HG02884 (cell line): ENCODE data around the gene XRCC1.

Experiments used
- ATAC-seq: cut with Tn5 transposase; IDR thresholded peaks from one replicate; pipeline ENCODE4 v1.9.1; 2021; ENCODE audit warnings: mild to moderate bottlenecking, moderate library complexity; ENCODE audit not compliant: unreplicated experiment

XRCC1 gene

DNA sequence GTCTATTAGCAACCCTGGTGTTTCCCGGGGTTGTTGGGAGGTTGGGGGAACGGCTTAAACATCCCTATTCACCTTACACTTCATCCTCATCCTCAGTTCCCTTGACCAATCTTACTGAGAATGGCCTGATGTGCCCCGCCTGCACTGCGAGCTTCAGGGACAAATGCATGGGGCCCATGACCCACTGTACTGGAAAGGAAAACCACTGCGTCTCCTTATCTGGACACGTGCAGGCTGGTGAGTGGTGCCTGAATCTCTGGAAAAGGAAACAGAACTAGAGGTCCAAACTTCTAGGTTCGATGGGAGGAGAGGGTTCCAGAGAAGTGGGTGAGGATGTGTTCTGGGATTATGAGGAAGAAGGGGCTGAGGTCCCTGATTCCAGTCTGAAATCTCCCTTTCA, 6.1 kb upstream of the XRCC1 start:
- ATAC-seq, result no peak

DNA sequence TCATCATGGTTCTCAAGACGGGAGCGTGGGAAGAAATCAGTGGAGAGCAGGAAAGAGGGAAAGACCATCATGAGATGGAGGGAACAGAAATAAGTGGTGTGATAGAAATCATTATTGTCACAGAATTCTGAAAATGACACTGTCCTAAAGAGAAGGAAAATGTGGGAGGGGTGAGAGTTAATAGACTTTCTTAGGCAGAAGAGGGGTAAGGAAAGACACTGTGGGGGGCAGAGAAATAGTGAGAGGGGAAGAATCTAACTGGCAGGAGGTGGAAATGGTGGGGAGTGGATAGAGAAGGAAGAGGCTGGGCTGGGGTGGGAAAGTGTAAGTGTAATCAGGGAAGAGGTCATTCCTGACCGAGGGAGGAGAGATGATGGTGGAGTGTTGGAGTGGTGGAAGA, 3.5 kb upstream of the XRCC1 start:
- ATAC-seq, result no peak

DNA sequence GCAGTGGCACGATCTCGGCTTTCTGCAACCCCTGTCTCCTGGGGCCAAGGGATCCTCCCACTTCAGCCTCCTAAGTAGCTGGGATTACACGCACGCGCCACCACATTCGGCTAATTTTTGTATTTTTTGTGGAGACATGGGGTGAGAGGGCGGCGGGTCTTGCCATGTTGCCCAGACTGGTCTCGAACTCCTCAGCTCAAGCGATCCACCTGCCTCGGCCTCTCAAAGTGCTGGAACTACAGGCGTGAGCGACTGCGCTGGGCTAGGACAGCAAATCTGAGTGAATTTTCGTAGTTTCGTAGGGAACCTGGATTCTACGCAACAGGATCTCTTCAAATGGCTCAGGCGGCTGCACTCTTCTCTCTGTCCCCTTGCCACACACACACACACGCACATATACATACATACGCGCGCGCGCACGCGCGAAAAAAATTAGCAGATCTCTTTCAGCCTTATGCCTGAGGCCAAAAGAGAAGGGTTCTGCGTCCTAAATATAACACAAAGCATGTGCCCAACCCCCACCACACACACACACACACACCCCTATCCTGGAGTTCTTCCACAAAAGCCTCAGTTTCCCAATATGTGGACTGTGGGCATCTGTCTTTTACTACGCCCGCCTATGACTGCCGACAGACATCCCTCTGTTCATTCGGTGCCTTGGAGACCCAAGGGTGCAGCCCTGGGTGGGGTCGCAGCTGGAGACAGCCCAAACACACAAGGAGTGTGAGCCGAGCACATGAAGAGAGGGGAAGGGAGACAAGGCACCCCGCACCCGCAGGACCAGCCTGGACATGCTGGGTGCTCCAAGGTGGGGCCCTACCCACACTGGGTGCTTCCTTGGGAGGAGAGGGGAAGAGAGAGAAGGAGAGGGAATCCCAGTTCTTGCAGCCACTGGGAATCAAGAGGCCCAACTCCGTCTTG, 890 bp upstream of the XRCC1 start:
- ATAC-seq, result no peak

DNA sequence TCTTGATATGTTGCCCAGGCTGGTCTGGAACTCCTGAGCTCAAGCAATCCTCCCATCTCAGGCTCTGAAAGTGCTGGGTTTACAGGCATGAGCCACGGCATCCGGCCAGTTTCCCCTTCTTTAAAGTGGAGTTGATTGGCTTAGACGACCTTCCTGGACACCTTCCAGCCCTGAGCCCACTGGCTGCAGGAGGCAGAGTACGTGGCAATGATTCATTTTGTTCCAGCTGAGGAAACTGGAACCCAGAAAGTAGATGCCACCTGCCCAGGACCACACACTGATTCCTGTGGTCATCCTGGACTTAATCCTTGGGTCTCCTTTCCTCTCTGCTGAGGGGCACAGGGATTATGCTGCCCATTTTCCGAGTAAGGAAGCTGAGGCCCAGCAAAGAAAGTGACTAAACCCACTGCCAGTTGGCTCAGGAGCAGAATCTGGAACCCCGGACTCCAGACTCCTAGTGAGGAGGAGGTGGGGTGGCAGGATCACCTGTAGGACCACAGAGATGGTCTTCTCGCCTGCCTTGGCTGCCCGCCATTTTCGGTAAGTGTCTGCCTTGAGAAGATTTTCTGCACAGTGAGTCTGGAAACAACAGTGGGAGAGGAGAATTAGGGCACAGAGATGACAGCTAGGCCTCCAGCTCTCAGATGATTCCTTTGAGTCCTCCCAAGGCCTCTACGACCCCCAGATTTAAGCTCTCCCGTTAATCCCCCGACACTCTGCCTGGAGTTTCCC, 737 bp downstream of the XRCC1 start:
- no peak for ATAC-seq

DNA sequence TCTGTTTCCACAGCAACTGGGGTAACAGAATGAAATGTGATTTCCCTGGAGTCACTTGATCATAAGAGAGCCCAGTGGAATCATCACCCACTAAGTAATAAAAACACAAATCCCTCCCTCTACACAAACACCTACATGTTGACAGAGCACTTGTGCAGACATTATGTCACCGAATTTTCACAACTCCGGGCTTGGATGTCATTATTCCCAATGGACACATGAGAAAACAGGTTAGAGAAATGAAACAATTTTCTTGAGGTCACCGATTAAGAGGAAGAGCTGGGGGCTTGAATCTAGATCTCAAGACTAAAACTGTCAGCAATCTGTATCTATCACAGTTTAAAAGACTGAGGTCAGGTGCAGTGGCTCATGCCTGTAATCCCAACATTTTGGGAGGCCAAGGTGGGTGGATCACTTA, 3.1 kb downstream of the XRCC1 start:
- no peak for ATAC-seq

DNA sequence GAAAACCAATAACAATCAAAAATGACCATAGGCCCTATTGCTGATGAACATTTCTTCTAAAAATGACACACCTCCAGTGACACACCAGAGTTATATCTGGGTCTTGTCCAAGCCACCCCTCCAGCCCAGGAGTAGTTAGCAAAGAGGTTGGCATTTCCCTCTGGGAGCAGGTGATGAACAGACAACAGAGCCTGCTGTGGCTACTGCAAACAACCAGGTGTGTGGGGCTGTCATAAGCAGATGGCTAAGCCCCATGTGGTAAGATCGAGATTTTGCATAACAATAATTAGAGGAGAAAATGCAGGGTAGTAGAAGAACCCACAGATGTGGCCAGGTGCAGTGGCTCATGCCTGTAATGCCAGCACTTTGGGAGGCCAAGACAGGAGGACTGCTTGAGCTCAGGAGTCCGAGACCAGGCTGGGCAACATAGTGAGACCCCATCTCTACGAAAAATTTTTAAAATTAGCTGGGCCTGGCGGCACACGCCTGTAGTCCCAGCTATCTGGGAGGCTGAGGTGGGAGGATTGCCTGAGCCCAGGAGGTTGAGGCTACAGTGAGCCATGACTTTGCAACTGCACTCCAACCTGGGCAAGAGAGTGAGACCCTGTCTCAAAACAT, 5.0 kb downstream of the XRCC1 start:
- no peak for ATAC-seq

DNA sequence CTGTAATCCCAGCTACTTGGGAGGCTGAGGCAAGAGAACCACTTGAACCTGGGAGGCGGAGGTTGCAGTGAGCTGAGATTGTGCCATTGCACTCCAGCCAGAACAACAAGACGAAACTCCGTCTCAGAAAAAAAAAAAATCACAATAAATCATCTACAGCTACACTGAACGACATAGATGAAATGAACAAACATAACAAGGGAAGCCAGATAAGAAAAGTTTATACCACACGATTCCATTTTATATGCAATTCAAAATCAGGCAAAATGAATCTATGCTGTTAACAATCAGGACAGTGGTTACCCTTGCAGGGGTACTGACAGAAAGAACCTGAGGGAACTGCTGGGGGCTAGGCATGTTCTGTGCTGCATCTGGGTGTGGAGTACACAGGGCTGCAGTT, 5.7 kb downstream of the XRCC1 start:
- no peak for ATAC-seq

DNA sequence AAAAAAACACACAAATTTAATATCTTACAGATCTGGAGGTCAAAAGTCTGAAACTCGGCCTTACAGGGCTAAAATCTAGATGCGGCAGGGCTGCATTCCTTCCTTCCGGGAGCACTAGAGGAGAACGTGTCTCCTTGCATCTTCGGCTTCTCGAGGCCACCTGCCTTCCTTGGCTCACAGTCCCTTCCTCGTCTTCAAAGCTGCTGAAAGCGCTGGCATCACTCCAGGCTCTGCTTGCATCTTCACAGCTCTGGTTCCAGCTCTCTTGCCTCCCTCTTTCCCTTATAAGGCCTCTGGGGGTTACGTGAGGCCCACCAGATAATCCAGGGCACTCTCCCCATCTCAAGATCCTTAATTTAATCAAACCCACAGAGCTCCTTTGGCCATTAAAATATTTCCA, 10.5 kb downstream of the XRCC1 start:
- ATAC-seq, result no peak

DNA sequence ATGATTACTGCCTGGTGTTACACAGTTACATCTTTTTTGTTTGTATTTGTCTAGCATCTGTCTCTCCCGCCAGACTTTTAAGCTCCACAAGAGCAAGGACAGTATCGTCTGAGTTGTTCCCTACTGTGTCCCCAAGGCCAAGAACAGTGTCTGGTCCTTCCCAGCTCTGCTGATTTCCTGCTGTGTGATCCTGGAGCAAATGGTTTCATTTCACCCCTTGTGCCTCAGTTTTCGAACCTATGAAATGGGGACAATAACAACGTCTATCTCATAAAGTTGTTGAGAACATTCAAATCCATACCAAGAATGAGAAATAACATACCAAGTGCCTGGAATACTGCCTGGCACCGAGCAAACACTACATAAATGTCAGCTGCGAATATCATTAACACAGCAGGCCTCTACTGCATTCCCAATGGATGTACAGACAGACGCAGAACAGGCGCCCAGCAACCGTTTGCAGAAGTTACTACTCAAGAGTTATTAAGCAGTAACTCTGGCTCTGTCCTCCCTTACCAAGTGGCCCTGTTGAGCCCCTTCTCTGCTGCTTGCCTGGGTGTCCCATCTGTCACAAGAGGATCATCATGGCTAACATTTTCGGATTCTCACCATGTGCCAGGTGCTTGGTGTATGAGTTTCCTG, 11.4 kb downstream of the XRCC1 start:
- no peak for ATAC-seq

DNA sequence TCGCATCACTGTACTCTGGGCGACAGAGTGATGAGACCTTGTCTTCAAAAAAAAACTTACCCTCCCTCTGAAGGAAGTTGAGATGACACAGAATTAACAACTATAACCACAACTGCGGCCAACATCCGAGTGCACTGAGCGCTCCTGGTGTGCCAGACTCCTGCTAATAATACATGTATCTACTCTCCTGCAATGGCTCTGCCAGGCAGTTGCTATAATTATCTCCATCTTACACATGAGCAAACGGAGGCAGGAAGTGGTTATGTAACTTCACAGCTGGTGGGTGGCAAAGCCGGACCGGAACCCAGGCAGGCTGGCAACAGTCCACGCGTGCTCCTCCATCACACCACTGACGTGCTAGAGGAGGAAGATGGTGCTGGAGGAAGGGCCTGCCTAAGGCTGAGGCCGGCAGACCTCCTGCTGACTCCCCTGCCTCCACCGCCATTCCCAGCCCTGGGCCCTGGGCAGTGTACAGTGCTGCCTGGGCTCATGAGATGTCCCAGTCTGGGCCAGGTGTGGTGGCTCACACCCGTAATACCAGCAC, 12.6 kb downstream of the XRCC1 start:
- ATAC-seq, result peak; percentile 52

DNA sequence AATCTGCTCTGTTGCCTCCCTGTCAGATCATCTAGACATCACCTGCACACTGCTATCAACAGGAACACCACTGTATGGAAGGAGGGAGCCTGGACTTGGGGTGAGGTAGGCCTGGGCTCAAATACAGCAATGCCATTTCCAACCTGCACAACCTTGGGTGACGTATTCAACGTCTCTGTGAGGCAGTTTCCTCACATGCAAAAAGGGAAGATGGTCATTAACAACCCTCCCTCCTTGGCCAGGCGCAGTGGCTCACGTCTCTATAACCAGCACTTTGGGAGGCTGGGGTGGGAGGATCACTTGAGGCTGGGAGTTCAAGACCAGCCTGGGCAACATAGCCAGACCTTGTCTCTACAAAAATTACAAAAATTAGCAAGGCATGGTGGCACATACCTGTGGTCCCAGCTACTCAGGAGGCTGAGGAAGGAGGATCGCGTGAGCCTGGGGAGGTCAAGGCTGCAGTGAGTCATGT, 13.1 kb downstream of the XRCC1 start:
- ATAC-seq, result no peak

DNA sequence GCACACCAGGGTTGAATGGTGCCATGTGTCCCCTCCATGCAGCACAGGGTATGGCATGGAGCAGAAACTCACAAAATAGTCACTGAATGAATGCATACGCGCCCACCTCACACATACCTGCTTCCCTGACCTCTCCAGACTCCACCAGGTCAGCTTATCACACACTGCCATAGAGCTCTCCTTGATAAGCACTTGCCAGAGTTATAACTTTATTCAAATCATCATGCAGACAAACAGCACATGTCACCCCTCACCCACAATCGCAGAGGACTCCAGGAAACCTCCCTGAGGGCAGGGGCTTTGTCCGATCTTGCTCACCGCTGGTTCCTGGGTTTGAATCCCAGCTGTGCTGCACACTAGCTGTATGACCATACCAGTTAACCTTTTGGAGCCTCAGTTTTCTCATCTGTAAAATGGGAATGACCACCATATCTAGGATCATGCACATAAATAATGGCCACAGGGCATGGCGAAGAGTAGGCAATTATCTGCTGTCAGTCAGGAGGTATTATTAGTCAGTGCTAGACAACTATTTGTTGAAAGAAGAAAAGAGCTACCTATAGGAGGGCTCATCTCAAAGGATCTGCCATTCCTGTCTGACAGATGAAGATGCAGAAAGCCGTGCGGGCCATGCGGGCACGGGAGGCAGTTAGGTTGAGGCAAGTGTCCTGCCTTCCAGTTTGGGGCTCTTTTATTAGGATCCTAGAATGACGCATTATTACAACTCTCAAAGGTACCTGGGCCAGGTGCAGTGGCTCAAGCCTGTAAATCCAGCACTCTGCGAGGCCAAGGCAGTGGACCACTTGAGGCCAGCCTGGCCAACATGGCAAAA, 14.0 kb downstream of the XRCC1 start:
- ATAC-seq, result no peak

DNA sequence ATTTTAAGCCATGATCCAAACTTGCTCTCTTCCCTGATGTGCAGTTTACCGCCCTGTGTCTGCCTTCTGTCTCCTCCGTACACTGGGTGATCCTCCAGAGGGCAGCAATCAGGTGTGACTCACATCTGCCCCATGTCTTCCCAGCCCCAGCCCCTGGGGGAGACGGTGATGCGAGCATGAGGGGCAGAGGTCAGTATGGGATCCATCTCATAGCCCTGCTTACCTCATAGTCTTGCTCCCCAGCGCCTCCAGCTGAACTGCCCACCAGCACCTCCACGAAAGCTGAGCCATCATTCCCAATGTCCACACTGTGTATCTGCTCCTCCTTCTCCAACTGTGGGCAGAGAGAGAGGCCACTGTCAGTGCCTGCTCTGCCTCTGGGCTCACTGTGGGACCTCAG, 14.6 kb downstream of the XRCC1 start:
- ATAC-seq, result no peak

DNA sequence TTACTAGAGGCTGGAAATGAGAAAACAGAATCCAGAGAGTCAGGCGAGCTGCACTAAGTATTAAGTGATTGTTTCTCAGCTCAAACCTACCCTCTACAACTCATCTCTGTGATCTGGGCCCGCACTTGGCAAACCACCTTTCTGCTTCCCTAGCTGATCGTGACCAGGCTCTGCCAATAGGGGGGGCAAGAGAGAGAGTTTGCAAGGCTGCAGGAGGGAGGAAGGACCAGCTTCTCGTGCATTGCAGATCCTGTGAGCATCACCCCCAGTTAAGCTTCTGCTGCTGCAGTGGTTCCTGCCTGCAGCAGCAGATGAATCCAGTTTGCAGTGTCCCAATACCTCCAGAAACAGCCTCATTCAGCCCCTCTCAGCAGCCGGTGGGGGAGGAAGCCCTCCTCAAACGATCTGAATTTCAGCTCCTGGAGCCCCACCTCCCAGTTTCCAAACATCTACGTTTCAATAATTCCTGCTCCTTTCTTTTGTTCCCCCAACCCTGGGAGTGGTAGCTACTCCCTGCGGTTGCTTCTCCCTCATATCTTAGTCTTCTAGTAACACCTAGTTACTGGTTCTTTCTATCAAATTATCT, 20.0 kb downstream of the XRCC1 start:
- ATAC-seq, result no peak

DNA sequence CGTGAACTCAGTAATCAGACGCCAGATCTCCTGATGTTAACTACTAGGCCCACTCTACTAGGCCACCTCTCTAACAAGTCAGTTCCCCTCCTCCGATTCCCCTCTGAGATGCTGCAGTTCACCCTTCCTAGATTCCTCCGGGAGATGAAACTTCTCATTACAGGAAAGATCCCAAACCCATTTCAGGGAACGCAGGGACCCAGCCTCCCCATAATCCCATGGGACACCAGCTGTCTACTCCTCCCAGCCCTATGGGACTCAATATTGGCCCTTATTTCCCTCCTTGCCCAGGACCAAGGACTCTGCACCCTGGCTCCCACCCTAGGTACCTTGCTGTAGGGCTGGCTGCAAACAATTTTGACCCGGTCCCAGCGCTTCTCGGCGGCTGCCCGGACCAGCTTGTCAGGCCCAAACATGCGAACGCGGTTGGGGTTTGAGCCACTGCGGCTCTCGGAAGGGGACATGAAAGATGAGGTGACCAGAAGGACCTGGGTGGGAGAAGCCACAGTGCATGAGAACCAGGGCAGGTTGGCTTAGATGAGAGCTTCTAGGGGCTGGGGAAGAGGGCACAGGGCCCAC, 20.9 kb downstream of the XRCC1 start:
- no peak for ATAC-seq

DNA sequence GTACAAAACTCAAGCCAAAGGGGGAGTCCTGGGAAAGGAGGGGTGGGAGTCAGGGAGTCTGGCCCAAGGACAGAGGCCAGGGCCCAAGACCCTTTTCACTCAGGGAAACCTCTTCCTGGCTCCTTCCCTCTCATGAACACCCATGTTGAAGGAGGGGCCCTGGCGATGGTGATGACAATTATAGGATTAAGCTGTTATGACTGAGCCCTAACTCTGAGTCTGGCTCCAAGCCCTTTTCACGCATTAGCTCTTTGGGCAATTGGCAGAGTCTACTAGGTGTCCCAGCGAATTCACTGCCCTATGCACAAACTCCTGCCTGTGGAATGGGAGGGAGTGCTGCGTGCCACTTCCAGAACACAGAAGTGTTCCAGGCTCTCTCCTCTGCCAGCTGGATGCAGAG, 21.7 kb downstream of the XRCC1 start:
- no peak for ATAC-seq

DNA sequence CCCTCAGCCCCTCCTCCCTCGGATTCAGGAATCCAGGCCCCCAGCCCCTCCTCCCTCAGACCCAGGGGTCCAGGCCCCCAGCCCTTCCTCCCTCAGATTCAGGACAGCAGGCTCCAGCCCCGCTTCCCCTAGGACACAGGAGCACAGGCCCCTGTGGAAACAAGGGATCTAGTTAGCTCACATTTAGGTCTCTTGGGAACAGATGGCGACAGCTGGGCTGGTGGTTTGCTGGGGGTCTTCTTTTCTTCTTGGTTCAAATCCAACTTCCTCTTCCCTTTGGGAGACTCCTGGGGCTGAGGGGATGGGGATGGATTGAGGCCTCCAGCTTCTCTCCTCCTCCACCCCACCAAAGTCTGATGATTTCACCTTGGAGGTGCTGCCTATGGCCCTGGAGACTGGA, 22.7 kb downstream of the XRCC1 start:
- ATAC-seq, result no peak

DNA sequence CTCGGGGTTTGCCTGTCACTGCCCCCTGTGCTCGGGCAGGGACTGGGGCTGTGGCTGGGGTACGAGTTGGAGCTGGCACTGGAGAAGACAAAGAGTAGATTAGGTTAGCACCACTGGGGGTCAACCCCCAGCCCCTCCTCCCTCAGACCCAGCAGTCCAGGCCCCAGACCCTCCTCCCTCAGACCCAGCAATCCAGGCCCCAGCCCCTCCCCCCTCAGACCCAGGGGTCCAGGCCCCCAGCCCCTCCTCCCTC, 23.2 kb downstream of the XRCC1 start:
- ATAC-seq, result no peak

DNA sequence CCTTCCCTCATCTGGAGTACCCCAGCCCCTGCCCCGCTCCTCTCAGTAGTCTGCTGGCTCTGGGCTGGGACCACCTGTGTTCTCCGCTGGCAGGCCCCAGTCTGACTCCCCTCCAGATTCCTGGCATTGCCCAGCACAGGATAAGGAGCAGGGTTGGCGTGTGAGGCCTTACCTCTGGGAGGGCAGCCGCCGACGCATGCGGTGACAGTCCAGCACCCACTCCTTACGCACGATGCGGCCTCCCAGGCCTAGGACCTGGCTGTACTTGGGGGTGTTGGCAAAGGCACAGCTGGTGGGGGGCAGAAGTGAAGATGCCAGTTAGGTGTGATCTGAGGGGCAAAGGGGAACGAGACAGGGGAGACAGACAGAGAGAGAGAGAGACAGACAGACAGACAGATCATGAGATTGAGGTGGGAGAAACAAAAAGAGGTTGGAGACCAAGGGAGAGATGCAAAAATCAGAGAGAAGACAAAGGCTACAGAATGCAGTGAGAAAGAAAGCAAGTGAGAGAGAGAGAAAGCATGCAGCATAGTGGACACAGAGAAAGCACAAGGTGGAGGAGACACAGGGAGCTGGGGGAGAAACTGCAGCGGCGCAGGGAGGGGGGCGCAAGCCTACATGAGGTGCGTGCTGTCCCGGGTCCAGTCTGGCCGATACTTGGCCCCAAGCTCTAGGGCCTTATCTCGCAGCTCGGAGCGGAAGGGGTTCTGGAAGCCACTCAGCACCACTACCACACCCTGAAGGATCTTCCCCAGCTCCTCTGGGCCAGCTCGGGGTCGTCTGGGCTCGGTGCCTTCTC, 23.7 kb downstream of the XRCC1 start:
- no peak for ATAC-seq
